ENCODE results near the gene ADH5.
"Not testable (repeated sequence)": the region's sequence is repeated elsewhere in the genome, so short reads cannot be mapped to it uniquely, and the experiment has no call there.

The ADH5 gene

DNA sequence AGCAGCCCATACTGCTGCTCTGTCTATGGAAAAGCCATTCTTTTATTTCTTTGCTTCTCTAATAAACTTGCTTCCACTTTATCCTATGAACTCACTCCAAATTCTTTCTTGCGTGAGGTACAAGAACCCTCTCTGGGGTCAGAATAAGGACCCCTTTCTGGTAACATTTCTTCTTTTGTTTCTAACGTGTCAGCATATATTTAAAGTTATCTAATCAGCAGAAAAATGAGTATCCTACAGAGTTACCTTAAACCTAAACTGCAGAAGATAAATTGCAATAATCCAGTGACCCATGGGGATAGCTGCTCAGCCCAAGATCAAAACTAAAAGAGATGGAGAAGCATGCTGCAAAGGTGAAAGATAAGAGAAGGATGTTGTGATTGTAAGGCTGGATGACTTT, 4.0 kb downstream of the ADH5 start:
- DNase-seq (ENCODE audit: low read depth in 2 of 2): no peak

DNA sequence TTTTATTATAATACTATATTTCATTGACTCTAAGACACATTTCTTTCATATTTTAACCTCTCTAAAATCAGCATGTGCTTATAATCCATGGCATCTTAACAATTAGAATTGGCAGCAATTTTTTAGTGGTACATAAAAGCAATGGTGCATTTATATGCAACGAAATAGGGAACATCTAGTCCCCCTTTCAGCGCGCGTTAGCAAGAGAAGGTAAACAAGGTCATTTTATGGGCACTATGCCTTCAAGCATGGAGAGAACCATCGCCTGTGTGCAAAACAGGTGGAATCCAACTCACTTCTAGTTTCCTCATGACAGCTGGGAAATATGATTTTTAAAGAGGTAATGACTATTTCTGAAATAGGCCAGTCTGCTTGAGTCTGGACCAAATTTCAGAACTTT, 6.4 kb downstream of the ADH5 start:
- DNase-seq (ENCODE audit: low read depth in 2 of 2): no peak

DNA sequence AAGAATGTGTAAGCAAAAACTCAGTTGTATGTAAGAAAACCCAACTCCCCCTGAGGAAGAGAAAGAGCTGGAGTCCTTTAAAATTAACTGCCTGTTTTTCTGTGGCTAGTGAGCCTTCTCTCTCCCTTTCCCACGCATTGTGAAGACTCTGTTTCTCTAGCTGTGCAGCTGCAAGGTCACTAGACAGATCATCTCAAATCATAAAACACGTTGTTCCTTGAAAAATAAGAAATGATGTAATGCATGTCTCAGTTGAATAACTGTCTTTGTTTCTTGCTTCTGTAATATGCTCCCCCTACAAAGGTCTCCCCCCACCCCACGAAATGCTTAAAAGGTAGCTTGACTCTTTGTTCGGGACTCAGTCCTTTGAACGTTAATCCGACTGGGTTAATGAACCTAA, 7.7 kb downstream of the ADH5 start:
- not testable (repeated sequence) for DNase-seq (ENCODE audit: low read depth in 2 of 2)

DNA sequence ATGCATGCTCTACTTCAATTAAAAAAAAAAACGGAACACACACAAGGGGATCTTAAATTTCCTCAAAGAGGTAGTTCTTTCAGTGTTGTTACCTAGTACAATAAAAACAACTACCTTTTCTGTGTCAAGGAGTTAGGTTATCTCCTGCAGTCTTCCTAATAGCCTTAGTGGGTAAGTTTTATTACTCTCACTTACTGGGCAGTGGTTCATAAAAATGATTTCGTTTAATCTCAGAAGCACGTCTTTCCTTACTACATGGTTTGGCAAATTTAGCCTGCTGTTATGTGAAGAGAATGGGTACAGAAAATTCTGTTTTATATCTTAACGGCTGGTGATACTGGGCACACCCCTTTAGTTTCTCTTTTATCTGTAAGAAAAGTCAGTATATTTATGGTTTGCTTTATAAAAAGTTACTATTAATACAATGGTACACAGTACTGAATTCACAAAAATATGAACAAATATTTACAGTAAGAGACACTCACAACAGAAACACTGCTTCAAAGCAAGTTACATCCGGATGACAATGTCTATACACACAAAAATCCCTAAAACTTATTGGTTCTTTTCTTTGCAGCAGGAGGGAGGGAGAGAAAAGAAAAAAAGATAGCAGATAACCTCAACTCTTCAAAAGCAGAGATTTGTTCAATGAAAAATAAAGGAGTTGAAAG, 8.8 kb downstream of the ADH5 start:
- no peak for DNase-seq (ENCODE audit: low read depth in 2 of 2)

DNA sequence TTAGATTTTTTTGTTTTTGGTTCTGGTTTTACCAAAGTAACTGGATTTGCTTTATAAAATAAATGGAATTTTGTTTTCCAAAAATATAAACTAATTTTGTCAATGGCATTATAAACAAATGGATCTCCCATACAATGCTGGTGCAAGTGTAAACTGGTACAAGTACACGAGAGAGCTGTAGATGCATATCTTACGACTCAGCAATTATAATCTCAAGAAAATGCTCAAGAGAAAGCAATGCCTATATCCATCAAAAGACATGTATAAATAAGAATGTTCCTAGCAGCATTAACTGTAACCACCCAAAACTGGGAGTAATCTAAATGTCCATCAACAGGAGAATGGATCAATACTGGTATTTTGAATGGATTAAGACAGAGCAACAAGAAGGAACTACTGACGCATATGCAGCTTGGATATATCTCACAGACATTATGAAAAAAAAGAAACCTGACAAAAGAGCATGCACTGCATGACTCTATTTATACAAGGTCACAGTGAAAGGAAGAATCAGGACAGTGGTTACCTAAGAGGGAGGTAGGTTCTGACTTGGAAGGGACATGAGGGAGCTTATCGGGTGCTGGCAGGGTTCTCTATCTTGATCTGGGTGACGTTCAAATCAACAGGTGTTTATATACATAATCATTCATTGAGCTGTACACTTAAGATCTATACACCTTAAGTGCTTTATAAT, 9.5 kb downstream of the ADH5 start:
- DNase-seq (ENCODE audit: low read depth in 2 of 2): no peak

DNA sequence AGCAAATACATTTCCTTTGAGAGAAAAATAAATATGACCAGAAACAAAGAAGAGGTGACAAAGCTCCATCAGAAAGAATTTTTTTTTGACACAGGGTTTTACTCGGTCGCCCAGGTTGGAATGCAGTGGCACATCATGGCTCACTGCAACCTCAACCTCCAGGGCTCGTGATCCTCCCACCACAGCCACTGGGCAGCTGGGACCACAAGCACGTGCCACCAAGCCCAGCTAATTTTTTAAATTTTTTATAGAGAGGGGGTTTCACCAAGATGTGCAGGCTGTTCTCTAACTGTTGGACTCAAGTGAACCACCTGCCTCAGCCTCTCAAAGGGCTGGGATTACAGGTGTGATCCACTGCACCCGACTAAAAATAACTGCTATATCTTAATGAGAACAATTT, 10.3 kb downstream of the ADH5 start:
- DNase-seq (ENCODE audit: low read depth in 2 of 2): no peak

DNA sequence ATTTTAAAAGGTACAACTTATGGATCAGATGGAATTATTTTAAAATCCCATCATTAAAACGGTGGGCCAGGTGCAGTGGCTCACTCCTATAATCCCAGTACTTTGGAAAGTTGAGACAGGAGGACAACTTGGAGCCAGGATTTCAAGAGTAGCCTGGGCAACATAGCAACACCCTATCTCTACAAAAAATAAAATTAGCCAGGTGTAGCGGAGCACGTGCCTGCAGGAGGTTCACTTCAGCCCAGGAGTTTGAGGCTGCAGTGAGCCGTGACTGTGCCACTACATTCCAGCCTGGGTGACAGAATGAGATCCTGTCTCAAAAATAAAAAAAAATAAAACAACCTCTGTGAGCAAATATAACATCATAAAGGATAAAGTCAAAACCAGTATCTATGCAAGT, 11.4 kb downstream of the ADH5 start:
- no peak for DNase-seq (ENCODE audit: low read depth in 2 of 2)

DNA sequence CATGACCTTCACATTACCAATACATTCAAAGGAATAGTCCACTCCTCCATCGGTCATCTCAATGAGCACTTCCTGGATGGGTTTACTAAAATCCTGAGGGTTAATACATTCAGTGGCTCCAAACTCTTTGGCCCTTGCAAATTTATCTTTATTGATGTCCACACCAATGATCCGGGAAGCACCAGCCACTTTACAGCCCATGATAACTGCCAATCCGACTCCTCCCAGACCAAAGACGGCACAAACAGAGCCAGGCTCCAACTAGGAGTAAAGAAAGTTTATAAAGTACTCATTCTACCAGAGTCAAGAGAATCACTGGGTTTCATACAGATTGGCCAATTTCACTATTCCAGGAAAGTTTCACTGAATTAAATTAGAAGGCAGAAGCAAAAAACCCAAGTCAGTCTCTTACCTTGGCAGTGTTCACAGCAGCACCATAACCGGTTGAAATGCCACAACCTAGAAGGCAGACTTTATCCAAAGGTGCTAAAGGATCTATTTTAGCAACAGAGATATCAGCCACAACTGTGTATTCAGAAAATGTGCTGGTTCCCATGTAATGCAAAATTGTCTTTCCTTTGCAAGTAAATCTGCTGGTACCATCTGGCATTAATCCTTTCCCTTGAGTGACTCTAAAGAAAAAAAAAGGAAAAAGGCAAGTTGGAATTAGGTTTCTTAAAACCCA, 12.2 kb downstream of the ADH5 start:
- DNase-seq (ENCODE audit: low read depth in 2 of 2): no peak

DNA sequence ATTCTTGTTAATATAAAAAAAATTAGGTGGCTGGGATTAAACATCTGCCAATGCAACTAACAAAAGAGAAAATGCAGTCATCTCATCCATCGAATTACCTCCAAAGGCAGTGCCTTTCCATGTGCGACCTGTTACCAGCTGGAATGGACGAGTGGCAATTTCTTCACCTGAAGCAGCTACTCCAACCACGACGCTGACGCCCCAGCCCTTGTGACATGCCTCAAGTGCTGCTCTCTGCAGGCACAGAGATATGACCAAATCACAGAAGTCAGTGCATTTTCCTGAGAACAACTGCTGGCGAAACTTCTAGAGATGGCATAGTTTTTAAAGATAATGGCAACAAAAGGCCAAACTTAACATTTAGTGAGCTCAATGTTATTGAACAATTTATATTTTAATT, 13.8 kb downstream of the ADH5 start:
- DNase-seq (ENCODE audit: low read depth in 2 of 2): no peak

DNA sequence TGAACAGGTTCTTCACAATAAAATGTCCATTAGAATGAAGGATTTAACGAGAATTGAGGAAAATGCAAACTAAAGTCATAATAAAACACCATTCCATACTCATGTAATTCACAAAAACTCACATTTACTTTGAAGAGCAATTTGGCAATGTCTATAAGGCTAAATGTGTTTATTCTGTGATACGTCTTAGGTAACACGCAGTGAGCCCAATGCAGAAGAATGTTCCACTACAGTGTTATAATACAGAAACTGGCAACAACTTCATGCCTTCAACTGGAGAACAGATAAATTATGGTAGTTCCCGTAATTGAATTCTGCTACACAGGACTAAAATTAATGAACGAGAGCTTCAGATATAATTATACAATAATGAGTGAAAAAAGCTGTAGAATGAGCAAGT, 17.4 kb downstream of the ADH5 start:
- DNase-seq (ENCODE audit: low read depth in 2 of 2): no peak

DNA sequence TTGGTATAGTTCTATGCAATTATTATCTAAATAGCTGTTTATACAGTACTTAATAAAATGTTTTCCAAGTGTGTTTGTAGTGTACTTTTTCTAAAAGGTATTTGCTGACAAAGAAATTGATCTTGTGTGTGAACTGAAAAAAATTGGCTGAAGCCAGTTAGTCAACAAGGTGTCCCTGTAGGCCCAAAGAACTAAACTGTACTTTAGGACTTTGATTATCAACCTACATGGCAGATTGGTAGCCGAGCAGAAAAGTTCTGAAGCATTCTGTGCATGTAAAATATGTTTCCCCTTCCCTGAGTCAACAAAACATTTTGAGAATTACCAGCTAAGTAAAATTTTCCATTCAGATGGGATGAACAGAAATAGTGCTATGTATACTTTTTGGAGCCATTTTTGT, 21.0 kb downstream of the ADH5 start:
- DNase-seq (ENCODE audit: low read depth in 2 of 2): no peak

DNA sequence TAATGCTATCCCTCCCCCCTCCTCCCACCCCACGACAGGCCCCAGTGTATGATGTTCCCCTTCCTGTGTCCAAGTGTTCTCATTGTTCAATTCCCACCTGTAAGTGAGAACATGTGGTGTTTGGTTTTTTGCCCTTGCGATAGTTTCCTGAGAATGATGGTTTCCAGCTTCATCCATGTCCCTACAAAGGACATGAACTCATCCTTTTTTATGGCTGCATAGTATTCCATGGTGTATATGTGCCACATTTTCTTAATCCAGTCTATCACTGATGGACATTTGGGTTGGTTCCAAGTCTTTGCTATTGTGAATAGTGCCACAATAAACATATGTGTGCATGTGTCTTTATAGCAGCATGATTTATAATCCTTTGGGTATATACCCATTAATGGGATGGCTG, 23.1 kb downstream of the ADH5 start:
- DNase-seq (ENCODE audit: low read depth in 2 of 2): not testable (repeated sequence)

DNA sequence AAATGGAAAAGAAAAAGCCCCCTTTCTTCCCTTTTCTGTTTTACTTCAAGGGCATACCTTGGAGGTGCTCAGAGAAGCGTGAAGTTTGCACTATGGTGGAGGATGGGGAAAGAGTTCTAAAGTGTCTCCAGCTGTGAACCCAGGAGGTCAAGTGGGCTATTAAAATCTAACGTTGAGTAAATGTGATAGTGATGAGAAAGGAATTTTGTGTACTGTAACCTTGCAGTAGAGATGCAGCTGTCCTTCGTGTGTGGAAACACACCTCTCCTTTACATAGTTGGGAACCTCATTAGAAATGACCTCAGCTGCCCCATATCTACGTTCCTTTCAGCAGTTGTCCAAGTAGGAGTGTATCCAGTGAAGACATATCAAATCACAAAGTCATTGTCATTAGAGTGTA, 26.5 kb downstream of the ADH5 start:
- DNase-seq (ENCODE audit: low read depth in 2 of 2): no peak

DNA sequence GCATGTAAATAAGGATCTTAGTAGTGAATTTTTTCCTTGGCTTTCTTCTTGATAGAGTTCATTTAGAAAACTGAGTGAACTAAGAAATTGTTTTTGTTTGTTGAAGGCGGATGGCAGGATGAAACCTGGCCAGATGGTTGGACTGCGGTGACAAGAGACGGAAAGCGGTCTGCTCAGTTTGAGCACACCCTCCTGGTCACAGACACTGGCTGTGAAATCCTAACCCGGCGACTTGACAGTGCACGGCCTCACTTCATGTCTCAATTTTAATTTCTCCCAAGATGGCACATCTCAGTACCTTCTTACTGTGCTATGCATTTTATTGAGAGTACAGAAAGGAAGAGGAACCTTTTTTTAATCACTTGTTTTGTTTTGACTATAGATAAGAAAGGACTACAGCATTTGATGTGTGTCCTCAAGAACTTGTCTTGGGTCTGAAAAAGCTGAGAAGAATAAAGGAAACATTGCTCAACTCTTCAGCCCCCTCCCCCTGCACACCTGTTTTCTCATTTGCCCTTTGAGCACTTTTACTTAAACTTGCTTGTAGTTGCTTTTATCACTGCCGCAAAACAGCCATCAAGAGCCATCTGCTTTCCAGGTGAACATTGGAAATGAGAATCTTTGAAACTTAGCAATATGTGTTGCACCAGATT, 27.4 kb downstream of the ADH5 start:
- DNase-seq (ENCODE audit: low read depth in 2 of 2): no peak

DNA sequence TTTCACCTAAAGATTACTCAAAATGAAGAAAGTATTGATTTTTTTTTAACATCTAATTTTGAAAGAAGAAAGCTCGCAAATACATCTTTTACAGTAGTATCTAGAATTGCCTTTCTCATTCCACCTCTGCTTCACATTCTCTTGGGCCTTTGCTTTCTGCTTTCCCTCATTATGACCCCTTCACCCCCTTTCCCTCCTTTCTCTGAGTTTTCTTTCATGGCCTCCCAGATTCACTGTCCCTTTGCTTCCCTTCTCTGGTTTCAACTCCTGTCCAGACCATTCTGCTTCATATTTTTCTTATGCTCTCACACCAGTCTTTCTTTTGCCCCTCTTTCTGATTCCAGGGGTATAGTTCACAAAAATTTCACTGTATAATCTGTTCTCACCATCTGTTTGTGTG, 29.0 kb downstream of the ADH5 start:
- DNase-seq (ENCODE audit: low read depth in 2 of 2): no peak

DNA sequence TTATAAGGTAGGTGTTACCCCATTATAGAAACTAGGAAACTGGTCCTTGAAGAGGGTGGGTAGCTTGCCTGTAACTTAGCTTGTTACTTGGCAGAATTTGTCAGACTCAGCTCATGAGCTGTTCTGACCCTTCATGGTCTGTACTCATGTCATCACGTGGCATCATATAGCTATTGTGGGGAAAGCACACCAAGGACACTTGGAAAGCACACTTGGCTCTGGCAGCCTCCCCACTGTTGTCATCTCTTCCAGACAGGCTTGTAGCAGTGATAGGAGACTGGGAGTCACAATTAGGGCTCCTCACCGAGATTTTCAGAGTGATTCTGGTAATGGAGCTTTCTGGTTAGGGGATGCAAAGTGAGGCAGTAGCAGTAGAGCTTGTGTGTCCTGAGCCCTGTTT, 30.4 kb downstream of the ADH5 start:
- DNase-seq (ENCODE audit: low read depth in 2 of 2): no peak

DNA sequence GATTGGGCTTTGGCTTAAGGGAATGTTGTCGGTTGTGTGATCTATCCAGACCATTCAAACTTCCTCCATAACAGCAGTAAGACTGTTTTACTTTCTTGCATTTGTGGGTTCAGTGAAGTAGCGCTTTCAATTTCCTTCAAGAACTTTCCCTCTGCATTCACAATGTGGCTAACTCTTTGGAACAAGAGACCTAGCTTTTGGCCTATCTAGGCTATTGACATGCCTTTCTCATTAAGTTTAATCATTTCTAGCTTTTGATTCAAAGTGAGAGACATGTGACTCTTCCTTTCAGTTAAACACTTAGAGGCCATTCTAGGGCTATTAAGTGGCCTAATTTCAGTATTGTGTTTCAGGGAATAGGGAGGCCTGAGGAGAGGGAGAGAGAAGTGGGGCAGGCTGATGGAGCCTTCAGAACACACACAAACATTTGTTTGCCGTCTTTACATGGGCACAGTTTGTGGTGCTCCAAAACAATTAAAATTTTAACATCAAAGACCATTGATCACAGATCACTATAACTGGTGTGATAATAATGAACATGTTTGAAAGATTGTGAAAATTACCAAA, 34.1 kb downstream of the ADH5 start:
- DNase-seq (ENCODE audit: low read depth in 2 of 2): no peak

DNA sequence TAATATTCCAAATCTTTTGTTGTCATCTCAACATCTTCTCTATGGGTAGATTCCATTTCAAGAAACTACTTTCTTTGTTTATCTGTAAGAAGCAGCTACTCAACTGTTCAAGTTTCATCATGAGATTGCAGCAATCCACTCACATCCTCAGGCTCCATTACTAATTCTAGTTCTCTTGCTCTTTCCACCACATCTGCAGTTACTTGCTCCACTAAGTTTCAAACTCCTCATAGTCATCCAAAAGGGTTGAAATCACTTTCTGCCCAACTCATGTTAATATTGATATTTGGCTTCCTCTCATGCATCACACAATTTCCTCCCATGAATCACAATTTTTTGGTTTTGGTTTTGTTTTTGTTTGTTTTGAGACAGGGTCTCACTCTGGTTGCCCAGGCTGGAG, 35.7 kb downstream of the ADH5 start:
- no peak for DNase-seq (ENCODE audit: low read depth in 2 of 2)

DNA sequence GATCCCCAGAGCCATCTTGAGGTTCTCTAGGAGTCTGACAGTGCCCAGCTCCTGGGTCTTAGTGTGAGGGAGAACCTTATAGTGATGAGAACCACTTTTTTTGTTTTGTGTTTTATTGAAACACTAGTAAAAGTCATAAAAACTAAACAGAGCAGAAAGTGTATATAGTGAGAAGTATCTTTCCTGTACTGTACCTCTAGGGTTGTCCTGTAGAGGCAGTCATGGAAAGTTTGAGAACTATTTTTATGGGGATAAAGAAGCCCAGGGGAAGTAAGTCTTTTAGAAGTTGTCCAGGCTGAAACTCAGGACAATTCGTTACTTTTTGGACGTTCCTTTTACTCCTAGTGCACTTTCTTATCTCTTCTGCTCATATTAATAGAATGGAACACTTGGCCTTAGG, 40.9 kb downstream of the ADH5 start:
- no peak for DNase-seq (ENCODE audit: low read depth in 2 of 2)

DNA sequence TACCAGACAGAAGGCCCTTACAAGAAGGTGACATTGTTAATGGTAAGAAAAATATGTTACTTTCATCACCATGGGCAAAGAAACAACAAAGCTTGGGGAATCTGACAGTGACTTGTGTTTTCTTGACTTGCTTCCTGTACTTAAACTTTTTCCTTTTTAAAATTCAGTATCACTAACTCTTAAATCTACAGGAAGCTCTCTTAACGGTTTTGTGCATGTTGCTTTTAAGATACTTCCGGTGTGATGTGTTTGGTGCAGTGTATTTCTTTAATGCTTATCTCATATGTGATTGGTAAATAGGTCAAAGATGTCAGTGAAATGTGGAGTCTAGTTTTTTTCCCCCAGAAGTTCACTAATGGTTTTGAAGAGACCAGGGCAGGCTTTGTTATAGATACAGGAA, 45.2 kb downstream of the ADH5 start:
- DNase-seq (ENCODE audit: low read depth in 2 of 2): no peak

DNA sequence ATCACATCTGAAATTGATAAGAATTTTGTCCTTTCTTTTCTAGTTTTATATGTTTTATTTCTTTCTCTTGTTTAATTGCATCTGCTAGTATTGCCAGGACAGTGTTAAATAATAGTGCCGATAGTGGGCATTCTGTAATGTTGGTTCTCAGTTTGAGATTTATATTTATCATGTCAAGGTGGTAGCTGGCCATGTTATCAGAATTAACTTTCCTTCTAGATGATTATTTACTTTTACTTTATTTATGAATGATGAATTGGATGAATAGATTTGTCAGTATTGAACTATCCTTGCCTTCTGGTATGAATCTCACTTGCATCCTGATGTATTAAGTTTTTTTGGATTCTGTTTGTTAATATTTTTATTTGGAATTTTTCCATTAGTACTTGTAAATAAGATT, 50.4 kb downstream of the ADH5 start:
- DNase-seq (ENCODE audit: low read depth in 2 of 2): no peak

DNA sequence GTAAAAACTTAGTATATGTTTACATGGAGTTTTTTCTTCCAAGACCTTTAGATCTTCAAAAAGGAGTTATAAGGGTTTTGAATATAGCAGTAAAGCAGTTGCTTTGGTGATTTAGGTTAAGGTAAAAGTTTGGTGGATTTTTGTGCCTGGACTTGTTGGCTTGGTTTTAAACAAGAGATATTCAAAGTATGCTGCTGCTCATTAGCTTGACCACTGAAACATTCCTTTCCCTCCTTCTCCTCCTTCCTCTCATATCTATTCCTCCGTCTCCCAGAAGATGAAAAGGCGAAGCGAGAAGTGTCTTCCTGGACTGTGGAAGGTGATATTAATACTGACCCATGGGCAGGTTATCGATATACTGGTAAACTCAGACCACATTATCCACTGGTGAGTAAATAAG, 54.6 kb downstream of the ADH5 start:
- DNase-seq (ENCODE audit: low read depth in 2 of 2): no peak

DNA sequence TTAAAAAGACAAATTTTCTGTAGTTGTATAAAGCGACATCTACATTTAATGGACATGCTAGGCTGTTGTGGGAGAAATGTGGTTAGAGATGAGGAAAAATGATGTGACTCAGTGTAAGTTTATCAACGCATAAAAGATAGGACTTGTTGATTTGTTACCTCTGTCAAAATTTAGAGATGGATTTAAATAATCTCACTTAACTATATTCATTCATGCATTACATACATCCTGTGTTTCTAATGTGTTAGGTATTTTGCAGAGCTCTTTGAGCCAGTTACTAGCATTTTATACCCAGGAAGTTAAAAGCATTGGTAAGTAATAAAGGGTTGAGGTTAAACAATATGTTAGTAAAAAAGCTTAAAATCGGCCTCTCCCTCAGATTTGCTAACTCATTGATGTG, 58.7 kb downstream of the ADH5 start:
- DNase-seq (ENCODE audit: low read depth in 2 of 2): no peak
